ENCODE measurements around the gene OR2L13.

OR2L13 gene

GRCh38 chr1:248140846-248141245 is 45.9 kb downstream of the OR2L13 start:
- no peak overlapping the region for H3K9ac ChIP-seq
- H3K9me3 ChIP-seq (ENCODE audit: control insufficient read depth, low read length), result no peaks in the 10 kb centered on the region
- H3K36me3 ChIP-seq (ENCODE audit: control insufficient read depth, insufficient read depth, low read length), result no peaks in the 10 kb centered on the region
- H2AFZ ChIP-seq, result no peak overlapping the region
- H3K4me1 ChIP-seq, result no peaks in the 10 kb centered on the region
- no peaks in the 10 kb centered on the region for H3K27me3 ChIP-seq (ENCODE audit: control insufficient read depth, insufficient read depth, low read length)
- TF ChIP-seq CTCF (IDR thresholded peaks at IDR 0.05), result no peak
- no peaks in the 10 kb centered on the region for H3K79me2 ChIP-seq
- H3K4me3 ChIP-seq (ENCODE audit: low read depth, low read length), result no peak overlapping the region
- H3K4me2 ChIP-seq (ENCODE audit: low read length), result no peak overlapping the region
- H3K27ac ChIP-seq, result no peak overlapping the region

DNA sequence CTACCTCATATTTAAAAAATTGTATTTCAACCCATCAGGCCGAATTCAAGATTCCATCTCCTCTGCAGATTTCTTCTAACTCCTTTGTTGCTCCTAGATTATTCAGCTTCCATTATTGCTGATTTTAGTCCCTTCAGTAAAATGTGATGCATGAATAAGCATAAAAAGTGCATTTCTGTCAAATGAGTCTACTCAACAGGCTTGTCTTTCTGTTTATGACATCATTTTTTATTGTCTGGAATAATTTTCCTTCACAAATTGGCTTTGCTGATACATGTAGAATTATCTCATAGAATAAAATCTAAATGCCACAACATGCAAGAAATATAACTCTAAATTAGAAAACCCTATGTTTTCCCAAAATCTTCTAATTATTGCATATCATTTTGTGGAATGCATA is 48.3 kb downstream of the OR2L13 start:
- H3K27ac ChIP-seq, result no peak overlapping the region
- TF ChIP-seq CTCF (IDR thresholded peaks at IDR 0.05), result no peak
- no peaks in the 10 kb centered on the region for H3K79me2 ChIP-seq
- H3K36me3 ChIP-seq (ENCODE audit: control insufficient read depth, insufficient read depth, low read length), result no peaks in the 10 kb centered on the region
- no peaks in the 10 kb centered on the region for H3K4me1 ChIP-seq
- H3K9me3 ChIP-seq (ENCODE audit: control insufficient read depth, low read length), result no peaks in the 10 kb centered on the region
- no peak overlapping the region for H3K9ac ChIP-seq
- H3K4me3 ChIP-seq (ENCODE audit: low read depth, low read length), result no peak overlapping the region
- no peaks in the 10 kb centered on the region for H3K27me3 ChIP-seq (ENCODE audit: control insufficient read depth, insufficient read depth, low read length)
- no peak overlapping the region for H3K4me2 ChIP-seq (ENCODE audit: low read length)
- H2AFZ ChIP-seq, result no peak overlapping the region

GRCh38 chr1:248144513-248145198 is 49.7 kb downstream of the OR2L13 start, which contains the start of gene OR2M5:
Gene OR2M5 (plus strand): TSS chr1:248145148. CDS start chr1:248145148, 0 bp downstream.
- no peaks in the 10 kb centered on the region for H3K27me3 ChIP-seq (ENCODE audit: control insufficient read depth, insufficient read depth, low read length)
- H3K27ac ChIP-seq, result no peak within 1 kb of the TSS
- no peak within 1 kb of the TSS for H2AFZ ChIP-seq
- no peaks in the 10 kb centered on the region for H3K79me2 ChIP-seq
- H3K9me3 ChIP-seq (ENCODE audit: control insufficient read depth, low read length), result no peaks in the 10 kb centered on the region
- H3K4me2 ChIP-seq (ENCODE audit: low read length), result no peak within 1 kb of the TSS
- H3K9ac ChIP-seq, result no peak within 1 kb of the TSS
- no peak within 1 kb of the TSS for H3K4me3 ChIP-seq (ENCODE audit: low read depth, low read length)
- no peaks in the 10 kb centered on the region for H3K36me3 ChIP-seq (ENCODE audit: control insufficient read depth, insufficient read depth, low read length)
- TF ChIP-seq CTCF (IDR thresholded peaks at IDR 0.05), result no peak
- H3K4me1 ChIP-seq, result no peaks in the 10 kb centered on the region

Data from parathyroid adenoma (tissue), 2 donors.